ENCODE measurements around the gene ARHGAP22.

DNA sequence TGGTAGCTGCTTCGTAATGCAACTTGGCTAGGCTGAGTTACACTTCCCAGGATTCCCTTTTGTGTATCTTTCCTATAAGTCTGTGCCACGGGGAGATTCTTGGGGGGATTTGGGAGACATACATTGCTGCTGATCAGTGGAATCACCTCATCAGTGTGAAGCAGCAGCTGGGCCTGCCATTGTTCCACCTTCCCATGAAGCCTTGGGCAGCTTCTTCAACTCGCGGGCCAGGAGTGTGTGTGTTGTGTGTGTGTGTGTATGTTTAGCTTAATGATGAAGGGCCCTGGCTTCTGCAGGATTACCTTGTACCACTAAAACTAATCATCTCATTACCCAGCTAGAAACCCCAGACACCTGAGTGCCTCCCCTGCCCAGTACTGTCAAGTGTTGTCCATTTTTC, 33.3 kb upstream of the ARHGAP22 start:
- TF ChIP-seq POLR2AphosphoS5 (IDR thresholded peaks at IDR 0.05; ENCODE audit: low read depth) (no peak), GABPA (IDR thresholded peaks at IDR 0.05; ENCODE audit: low read depth) (no peak)
- TF ChIP-seq, protein P1, sequence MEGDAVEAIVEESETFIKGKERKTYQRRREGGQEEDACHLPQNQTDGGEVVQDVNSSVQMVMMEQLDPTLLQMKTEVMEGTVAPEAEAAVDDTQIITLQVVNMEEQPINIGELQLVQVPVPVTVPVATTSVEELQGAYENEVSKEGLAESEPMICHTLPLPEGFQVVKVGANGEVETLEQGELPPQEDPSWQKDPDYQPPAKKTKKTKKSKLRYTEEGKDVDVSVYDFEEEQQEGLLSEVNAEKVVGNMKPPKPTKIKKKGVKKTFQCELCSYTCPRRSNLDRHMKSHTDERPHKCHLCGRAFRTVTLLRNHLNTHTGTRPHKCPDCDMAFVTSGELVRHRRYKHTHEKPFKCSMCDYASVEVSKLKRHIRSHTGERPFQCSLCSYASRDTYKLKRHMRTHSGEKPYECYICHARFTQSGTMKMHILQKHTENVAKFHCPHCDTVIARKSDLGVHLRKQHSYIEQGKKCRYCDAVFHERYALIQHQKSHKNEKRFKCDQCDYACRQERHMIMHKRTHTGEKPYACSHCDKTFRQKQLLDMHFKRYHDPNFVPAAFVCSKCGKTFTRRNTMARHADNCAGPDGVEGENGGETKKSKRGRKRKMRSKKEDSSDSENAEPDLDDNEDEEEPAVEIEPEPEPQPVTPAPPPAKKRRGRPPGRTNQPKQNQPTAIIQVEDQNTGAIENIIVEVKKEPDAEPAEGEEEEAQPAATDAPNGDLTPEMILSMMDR (IDR thresholded peaks at IDR 0.05; ENCODE audit: insufficient read depth, low read length): no peak
- TF ChIP-seq, protein P2, sequence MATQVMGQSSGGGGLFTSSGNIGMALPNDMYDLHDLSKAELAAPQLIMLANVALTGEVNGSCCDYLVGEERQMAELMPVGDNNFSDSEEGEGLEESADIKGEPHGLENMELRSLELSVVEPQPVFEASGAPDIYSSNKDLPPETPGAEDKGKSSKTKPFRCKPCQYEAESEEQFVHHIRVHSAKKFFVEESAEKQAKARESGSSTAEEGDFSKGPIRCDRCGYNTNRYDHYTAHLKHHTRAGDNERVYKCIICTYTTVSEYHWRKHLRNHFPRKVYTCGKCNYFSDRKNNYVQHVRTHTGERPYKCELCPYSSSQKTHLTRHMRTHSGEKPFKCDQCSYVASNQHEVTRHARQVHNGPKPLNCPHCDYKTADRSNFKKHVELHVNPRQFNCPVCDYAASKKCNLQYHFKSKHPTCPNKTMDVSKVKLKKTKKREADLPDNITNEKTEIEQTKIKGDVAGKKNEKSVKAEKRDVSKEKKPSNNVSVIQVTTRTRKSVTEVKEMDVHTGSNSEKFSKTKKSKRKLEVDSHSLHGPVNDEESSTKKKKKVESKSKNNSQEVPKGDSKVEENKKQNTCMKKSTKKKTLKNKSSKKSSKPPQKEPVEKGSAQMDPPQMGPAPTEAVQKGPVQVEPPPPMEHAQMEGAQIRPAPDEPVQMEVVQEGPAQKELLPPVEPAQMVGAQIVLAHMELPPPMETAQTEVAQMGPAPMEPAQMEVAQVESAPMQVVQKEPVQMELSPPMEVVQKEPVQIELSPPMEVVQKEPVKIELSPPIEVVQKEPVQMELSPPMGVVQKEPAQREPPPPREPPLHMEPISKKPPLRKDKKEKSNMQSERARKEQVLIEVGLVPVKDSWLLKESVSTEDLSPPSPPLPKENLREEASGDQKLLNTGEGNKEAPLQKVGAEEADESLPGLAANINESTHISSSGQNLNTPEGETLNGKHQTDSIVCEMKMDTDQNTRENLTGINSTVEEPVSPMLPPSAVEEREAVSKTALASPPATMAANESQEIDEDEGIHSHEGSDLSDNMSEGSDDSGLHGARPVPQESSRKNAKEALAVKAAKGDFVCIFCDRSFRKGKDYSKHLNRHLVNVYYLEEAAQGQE (IDR thresholded peaks at IDR 0.05; ENCODE audit: insufficient replicate concordance, low read depth): no peak
